RWPE2 (cell line): ENCODE results near the gene SLC5A4.
"Not testable (repeated sequence)": the region's sequence is repeated elsewhere in the genome, so short reads cannot be mapped to it uniquely, and the experiment has no call there.

Source experiments
- ATAC-seq: fragments of 200-7000 bp; cut with Tn5 transposase; 3 replicates; pipeline ENCODE4 v1.9.1; 2021; ENCODE audit warnings: low read depth
- DNase-seq: peaks from one replicate; pipeline ENCODE4 v3.0.0-alpha.2; 2020; ENCODE audit warnings: low spot score
- H3K27ac ChIP-seq: fragments of 450-650 bp; 2 replicates; pipeline ENCODE4 v1.5.1; 2017; ENCODE audit warnings: mild to moderate bottlenecking; ENCODE audit not compliant: poor library complexity, severe bottlenecking
- H3K27me3 ChIP-seq: fragments of 250-450 bp; sonication (Bioruptor Pico); 2 replicates; pipeline ENCODE4 v1.5.1; 2021; ENCODE audit warnings: mild to moderate bottlenecking, moderate library complexity; ENCODE audit not compliant: insufficient read depth, poor library complexity, severe bottlenecking
- H3K36me3 ChIP-seq: fragments of 250-450 bp; sonication (Bioruptor Pico); 2 replicates; pipeline ENCODE4 v1.5.1; 2020; ENCODE audit warnings: low read depth, mild to moderate bottlenecking, moderate library complexity
- H3K4me1 ChIP-seq: fragments of 250-450 bp; sonication (Bioruptor Pico); 2 replicates; pipeline ENCODE4 v1.5.1; 2021; ENCODE audit warnings: mild to moderate bottlenecking, moderate library complexity; ENCODE audit not compliant: insufficient read depth, poor library complexity, severe bottlenecking
- H3K4me3 ChIP-seq: fragments of 250-450 bp; sonication (Bioruptor Pico); 2 replicates; pipeline ENCODE4 v1.5.1; 2021; ENCODE audit warnings: mild to moderate bottlenecking, moderate library complexity; ENCODE audit not compliant: severe bottlenecking
- H3K9me3 ChIP-seq: fragments of 250-450 bp; sonication (Bioruptor Pico); 2 replicates; pipeline ENCODE4 v1.5.1; 2021; ENCODE audit warnings: mild to moderate bottlenecking, moderate library complexity; ENCODE audit not compliant: severe bottlenecking
- CTCF ChIP-seq: fragments of 450-650 bp; IDR thresholded peaks from one replicate; pipeline ENCODE4 v1.5.1; 2017; ENCODE audit warnings: mild to moderate bottlenecking, moderate library complexity; ENCODE audit not compliant: poor library complexity, severe bottlenecking

Gene SLC5A4

GRCh38 chr22:32270641-32271369 is 15.7 kb upstream of the SLC5A4 start:
- H3K27me3 ChIP-seq, result no peaks in the 10 kb centered on the region
- DNase-seq (no peak), ATAC-seq (no peak)
- H3K9me3 ChIP-seq, result no peaks in the 10 kb centered on the region
- no peaks in the 10 kb centered on the region for H3K36me3 ChIP-seq
- TF ChIP-seq CTCF, result no peak
- no peak overlapping the region for H3K27ac ChIP-seq
- no peak overlapping the region for H3K4me3 ChIP-seq
- H3K4me1 ChIP-seq, result peaks cover 10% of the 10 kb centered on the region

GRCh38 chr22:32269316-32269715 is 14.2 kb upstream of the SLC5A4 start:
- DNase-seq (no peak), ATAC-seq (no peak)
- H3K36me3 ChIP-seq, result no peaks in the 10 kb centered on the region
- TF ChIP-seq CTCF, result no peak
- H3K9me3 ChIP-seq, result no peaks in the 10 kb centered on the region
- H3K4me3 ChIP-seq, result no peak overlapping the region
- no peak overlapping the region for H3K27ac ChIP-seq
- peaks cover 10% of the 10 kb centered on the region for H3K4me1 ChIP-seq
- H3K27me3 ChIP-seq, result no peaks in the 10 kb centered on the region

GRCh38 chr22:32267011-32267410 is 11.9 kb upstream of the SLC5A4 start:
- H3K36me3 ChIP-seq, result no peaks in the 10 kb centered on the region
- H3K4me1 ChIP-seq, result peaks cover 10% of the 10 kb centered on the region
- no peak overlapping the region for H3K4me3 ChIP-seq
- H3K9me3 ChIP-seq, result no peaks in the 10 kb centered on the region
- H3K27me3 ChIP-seq, result no peaks in the 10 kb centered on the region
- no peak for ATAC-seq
- H3K27ac ChIP-seq, result no peak overlapping the region
- DNase-seq, result no peak
- no peak for TF ChIP-seq CTCF

- no peaks in the 10 kb centered on the region for H3K9me3 ChIP-seq
- peaks cover 10% of the 10 kb centered on the region for H3K4me1 ChIP-seq
- ATAC-seq (peak; percentile 73), DNase-seq (no peak)
- no peaks in the 10 kb centered on the region for H3K36me3 ChIP-seq
- TF ChIP-seq CTCF, result peak; percentile 91
- no peak overlapping the region for H3K4me3 ChIP-seq
- H3K27me3 ChIP-seq, result no peaks in the 10 kb centered on the region
- no peak overlapping the region for H3K27ac ChIP-seq
Measured at GRCh38 chr22:32265882-32266767, 11.0 kb upstream of the SLC5A4 start.

- H3K4me3 ChIP-seq, H3K27ac ChIP-seq, ATAC-seq, H3K9me3 ChIP-seq, DNase-seq, H3K27me3 ChIP-seq, H3K36me3 ChIP-seq: not testable (repeated sequence)
- peaks cover 10% of the 10 kb centered on the region for H3K4me1 ChIP-seq
Measured at GRCh38 chr22:32263678-32264077, 8.5 kb upstream of the SLC5A4 start.
